ENCODE results near the gene UBXN7.
A peak's percentile ranks its signal among the peaks of the same experiment; 100 is the strongest.
"Not testable (repeated sequence)": the region's sequence is repeated elsewhere in the genome, so short reads cannot be mapped to it uniquely, and the experiment has no call there.

The UBXN7 gene

GRCh38 chr3:196398782-196399181 lies 33.4 kb downstream of the UBXN7 start:
- peaks cover 10% of the 10 kb centered on the region for H3K36me3 Mint-ChIP-seq
- H3K27me3 Mint-ChIP-seq = no peaks in the 10 kb centered on the region
- H3K9me3 Mint-ChIP-seq (ENCODE audit: low read depth) = no peaks in the 10 kb centered on the region

GRCh38 chr3:196397941-196398340 lies 34.3 kb downstream of the UBXN7 start:
- no peaks in the 10 kb centered on the region for H3K9me3 Mint-ChIP-seq (ENCODE audit: low read depth)
- no peaks in the 10 kb centered on the region for H3K4me1 Mint-ChIP-seq (ENCODE audit: low read depth)
- peaks cover 13% of the 10 kb centered on the region for H3K36me3 Mint-ChIP-seq
- H3K27ac Mint-ChIP-seq = no peak overlapping the region
- H3K27me3 Mint-ChIP-seq = no peaks in the 10 kb centered on the region
- H3K4me3 Mint-ChIP-seq = no peak overlapping the region

More at GRCh38 chr3:196398782-196399181, 33.4 kb downstream of the UBXN7 start:
- Mint-ChIP-seq H3K27ac (no peak overlapping the region), H3K4me3 (no peak overlapping the region), H3K4me1 (ENCODE audit: low read depth) (no peaks in the 10 kb centered on the region)

- Mint-ChIP-seq H3K4me1 (ENCODE audit: low read depth) (no peaks in the 10 kb centered on the region), H3K9me3 (ENCODE audit: low read depth) (no peaks in the 10 kb centered on the region), H3K36me3 (peaks cover 37% of the 10 kb centered on the region), H3K27ac (no peak overlapping the region), H3K4me3 (no peak overlapping the region), H3K27me3 (no peaks in the 10 kb centered on the region)
Measured at GRCh38 chr3:196390116-196390515, 42.1 kb downstream of the UBXN7 start.

DNA sequence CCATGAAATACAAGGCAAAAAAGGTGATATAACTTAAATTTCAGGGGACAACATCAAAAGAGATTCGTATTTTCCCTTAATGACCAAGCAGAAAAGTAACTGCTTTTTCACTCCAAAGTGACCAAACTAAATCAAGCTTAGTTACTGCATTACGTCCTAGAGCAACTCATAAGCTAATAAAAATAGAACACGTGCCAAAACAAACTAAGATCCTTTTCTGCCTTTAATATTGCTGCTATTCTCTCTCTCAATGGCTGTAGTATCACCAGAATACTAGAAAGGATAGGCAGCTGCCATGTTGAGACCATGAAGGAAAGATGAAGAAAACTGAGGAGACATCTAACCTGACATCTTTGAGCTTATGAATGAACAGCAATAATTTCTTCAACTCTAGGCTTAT lies 43.3 kb downstream of the UBXN7 start:
- H3K27me3 Mint-ChIP-seq = no peaks in the 10 kb centered on the region
- H3K9me3 Mint-ChIP-seq (ENCODE audit: low read depth) = no peaks in the 10 kb centered on the region
- H3K4me1 Mint-ChIP-seq (ENCODE audit: low read depth) = peaks cover 5% of the 10 kb centered on the region
- H3K4me3 Mint-ChIP-seq = no peak overlapping the region
- peaks cover 40% of the 10 kb centered on the region for H3K36me3 Mint-ChIP-seq
- no peak overlapping the region for H3K27ac Mint-ChIP-seq

GRCh38 chr3:196387941-196388340 lies 44.3 kb downstream of the UBXN7 start:
- Mint-ChIP-seq H3K36me3 (peaks cover 38% of the 10 kb centered on the region), H3K4me1 (ENCODE audit: low read depth) (peaks cover 11% of the 10 kb centered on the region)
- not testable (repeated sequence) for H3K27ac Mint-ChIP-seq; H3K4me3 Mint-ChIP-seq; H3K9me3 Mint-ChIP-seq (ENCODE audit: low read depth); H3K27me3 Mint-ChIP-seq

GRCh38 chr3:196386797-196387196 lies 45.4 kb downstream of the UBXN7 start:
- peaks cover 38% of the 10 kb centered on the region for H3K36me3 Mint-ChIP-seq
- not testable (repeated sequence) for H3K4me3 Mint-ChIP-seq; H3K27me3 Mint-ChIP-seq; H3K9me3 Mint-ChIP-seq (ENCODE audit: low read depth); H3K27ac Mint-ChIP-seq
- peaks cover 11% of the 10 kb centered on the region for H3K4me1 Mint-ChIP-seq (ENCODE audit: low read depth)

- Mint-ChIP-seq H3K36me3 (peaks cover 38% of the 10 kb centered on the region), H3K4me1 (ENCODE audit: low read depth) (peaks cover 14% of the 10 kb centered on the region)
- not testable (repeated sequence) for H3K27ac Mint-ChIP-seq; H3K27me3 Mint-ChIP-seq; H3K9me3 Mint-ChIP-seq (ENCODE audit: low read depth); H3K4me3 Mint-ChIP-seq
Measured at GRCh38 chr3:196386034-196386433, 46.2 kb downstream of the UBXN7 start.

DNA sequence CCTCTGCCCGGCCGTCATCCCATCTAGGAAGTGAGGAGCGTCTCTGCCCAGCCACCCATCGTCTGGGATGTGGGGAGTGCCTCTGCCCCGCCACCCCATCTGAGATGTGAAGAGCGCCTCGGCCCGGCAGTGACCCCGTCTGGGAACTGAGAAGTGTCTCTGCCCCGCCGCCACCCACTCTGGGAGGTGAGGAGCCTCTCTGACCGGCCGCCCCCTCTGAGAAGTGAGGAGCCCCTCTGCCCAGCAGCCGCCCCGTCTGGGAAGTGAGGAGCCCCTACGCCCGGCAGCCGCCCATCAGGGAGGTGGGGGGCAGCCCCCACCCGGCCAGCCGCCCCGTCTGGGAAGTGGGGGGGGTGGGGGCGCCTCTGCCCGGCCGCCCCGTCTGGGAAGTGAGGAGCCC lies 46.8 kb downstream of the UBXN7 start:
- not testable (repeated sequence) for H3K27me3 Mint-ChIP-seq; H3K4me3 Mint-ChIP-seq; H3K27ac Mint-ChIP-seq; H3K9me3 Mint-ChIP-seq (ENCODE audit: low read depth)
- peaks cover 34% of the 10 kb centered on the region for H3K36me3 Mint-ChIP-seq
- H3K4me1 Mint-ChIP-seq (ENCODE audit: low read depth) = peaks cover 14% of the 10 kb centered on the region

DNA sequence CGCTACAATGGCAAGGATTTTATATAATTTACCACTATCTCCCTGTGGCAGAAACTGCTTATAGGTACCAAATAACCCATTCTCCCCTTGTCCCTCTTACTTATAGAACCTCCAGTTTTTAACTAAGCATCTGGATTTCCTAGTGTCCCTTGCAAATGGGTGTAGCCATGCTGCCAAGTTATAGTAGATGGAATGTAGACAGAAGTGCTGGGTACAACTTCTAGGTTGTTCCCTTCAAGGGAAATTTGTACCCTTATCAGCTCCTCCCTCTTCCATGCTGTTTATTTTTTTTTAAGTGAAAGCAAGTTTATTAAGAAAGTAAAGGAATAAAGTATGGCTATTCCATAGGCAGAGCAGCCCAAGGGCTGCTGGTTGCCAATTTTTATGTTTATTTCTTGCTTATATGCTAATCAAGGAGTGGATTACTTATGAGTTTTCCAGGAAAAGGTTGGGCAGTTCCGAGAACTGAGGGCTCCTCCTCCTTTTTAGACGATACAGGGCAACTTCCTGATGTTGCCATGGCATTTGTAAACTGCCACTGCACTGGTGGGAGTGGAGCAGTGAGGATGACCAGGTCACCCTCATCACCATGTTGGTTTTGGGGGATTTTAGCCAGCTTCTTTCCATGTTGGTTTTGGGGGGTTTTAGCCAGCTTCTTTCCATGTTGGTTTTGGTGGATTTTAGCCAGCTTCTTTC lies 53.9 kb downstream of the UBXN7 start:
- peaks cover 12% of the 10 kb centered on the region for H3K36me3 Mint-ChIP-seq
- H3K27ac Mint-ChIP-seq = no peak overlapping the region
- H3K4me3 Mint-ChIP-seq = no peak overlapping the region
- peaks cover 9% of the 10 kb centered on the region for H3K4me1 Mint-ChIP-seq (ENCODE audit: low read depth)
- H3K27me3 Mint-ChIP-seq = no peaks in the 10 kb centered on the region
- no peaks in the 10 kb centered on the region for H3K9me3 Mint-ChIP-seq (ENCODE audit: low read depth)

- peaks cover 7% of the 10 kb centered on the region for H3K4me1 Mint-ChIP-seq (ENCODE audit: low read depth)
- H3K27me3 Mint-ChIP-seq = no peaks in the 10 kb centered on the region
- H3K36me3 Mint-ChIP-seq = peaks cover 12% of the 10 kb centered on the region
Measured at GRCh38 chr3:196377321-196377720, 54.9 kb downstream of the UBXN7 start.

GRCh38 chr3:196365736-196366135 lies 66.5 kb downstream of the UBXN7 start:
- Mint-ChIP-seq H3K27ac (no peak overlapping the region), H3K9me3 (ENCODE audit: low read depth) (no peaks in the 10 kb centered on the region), H3K4me1 (ENCODE audit: low read depth) (no peaks in the 10 kb centered on the region), H3K27me3 (no peaks in the 10 kb centered on the region), H3K4me3 (no peak overlapping the region), H3K36me3 (peaks cover 9% of the 10 kb centered on the region)

More at GRCh38 chr3:196377321-196377720, 54.9 kb downstream of the UBXN7 start:
- no peaks in the 10 kb centered on the region for H3K9me3 Mint-ChIP-seq (ENCODE audit: low read depth)
- H3K4me3 Mint-ChIP-seq = no peak overlapping the region
- H3K27ac Mint-ChIP-seq = peak overlapping the region; percentile 41

DNA sequence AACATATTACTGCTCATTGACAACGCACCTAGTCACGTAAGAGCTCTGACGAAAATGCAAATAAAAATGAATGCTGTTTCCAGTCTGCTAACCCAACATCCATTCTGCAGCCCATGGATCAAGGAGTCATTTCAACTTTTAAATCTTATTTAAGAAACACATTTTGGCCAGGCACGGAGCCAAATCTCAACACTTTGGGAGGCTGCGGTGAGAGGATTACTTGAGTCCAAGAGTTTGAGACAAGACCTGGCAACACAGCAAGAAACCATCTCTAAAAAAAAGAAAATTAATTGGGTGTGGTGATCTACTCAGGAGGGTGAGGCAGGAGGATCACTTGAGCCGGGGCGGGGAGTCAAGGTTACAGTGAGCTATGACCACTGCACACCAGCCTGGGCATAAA lies 71.6 kb downstream of the UBXN7 start:
- no peak overlapping the region for H3K4me3 Mint-ChIP-seq
- no peaks in the 10 kb centered on the region for H3K27me3 Mint-ChIP-seq
- H3K27ac Mint-ChIP-seq = no peak overlapping the region
- no peaks in the 10 kb centered on the region for H3K9me3 Mint-ChIP-seq (ENCODE audit: low read depth)
- no peaks in the 10 kb centered on the region for H3K4me1 Mint-ChIP-seq (ENCODE audit: low read depth)
- H3K36me3 Mint-ChIP-seq = peaks cover 22% of the 10 kb centered on the region

- H3K36me3 Mint-ChIP-seq = peaks cover 28% of the 10 kb centered on the region
- H3K27ac Mint-ChIP-seq; H3K27me3 Mint-ChIP-seq; H3K9me3 Mint-ChIP-seq (ENCODE audit: low read depth); H3K4me1 Mint-ChIP-seq (ENCODE audit: low read depth); H3K4me3 Mint-ChIP-seq: not testable (repeated sequence)
Measured at GRCh38 chr3:196358540-196358939, 73.7 kb downstream of the UBXN7 start.

DNA sequence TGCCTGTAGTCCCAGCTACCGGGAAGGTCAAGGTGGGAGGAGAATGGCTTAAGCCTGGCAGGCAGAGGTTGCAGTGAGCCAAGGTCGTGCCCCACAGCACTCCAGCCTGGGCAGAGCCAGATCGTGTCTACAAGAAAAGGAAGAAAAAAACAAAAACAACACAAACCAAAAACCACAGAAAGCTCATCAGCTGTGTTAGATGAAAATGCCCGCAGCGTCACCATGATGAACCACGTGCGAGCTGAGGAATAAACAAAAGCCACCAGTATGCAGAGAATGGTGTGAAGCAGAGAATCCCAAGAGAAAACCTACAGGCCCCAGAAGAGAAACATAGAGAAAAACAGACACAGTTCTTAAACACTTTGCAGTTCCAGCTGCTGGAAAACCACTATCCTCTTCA lies 74.3 kb downstream of the UBXN7 start:
- Mint-ChIP-seq H3K4me3 (no peak overlapping the region), H3K27ac (no peak overlapping the region), H3K4me1 (ENCODE audit: low read depth) (no peaks in the 10 kb centered on the region), H3K27me3 (no peaks in the 10 kb centered on the region), H3K36me3 (peaks cover 30% of the 10 kb centered on the region), H3K9me3 (ENCODE audit: low read depth) (no peaks in the 10 kb centered on the region)

GRCh38 chr3:196356556-196356955 lies 75.7 kb downstream of the UBXN7 start:
- Mint-ChIP-seq H3K4me1 (ENCODE audit: low read depth) (no peaks in the 10 kb centered on the region), H3K36me3 (peaks cover 26% of the 10 kb centered on the region)

DNA sequence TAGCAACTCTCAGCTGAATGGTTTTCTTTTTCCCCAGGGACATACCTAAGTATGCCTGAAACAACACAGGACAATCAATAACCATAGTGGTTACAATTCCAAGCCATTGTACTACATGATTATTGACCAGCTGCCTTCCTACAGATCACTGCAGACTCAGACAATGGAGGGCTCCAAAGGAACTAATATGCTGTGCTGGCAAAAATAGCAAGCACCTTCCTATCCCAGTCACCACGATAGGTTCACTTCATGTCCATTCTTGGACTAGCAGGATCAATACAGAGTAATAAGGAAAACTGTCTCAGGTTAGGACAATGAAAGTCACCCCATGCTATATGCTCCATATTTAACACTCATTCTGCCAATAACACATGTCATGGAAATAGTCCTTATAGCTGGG lies 76.6 kb downstream of the UBXN7 start:
- no peaks in the 10 kb centered on the region for H3K27me3 Mint-ChIP-seq
- no peak overlapping the region for H3K27ac Mint-ChIP-seq
- H3K4me3 Mint-ChIP-seq = no peak overlapping the region
- no peaks in the 10 kb centered on the region for H3K4me1 Mint-ChIP-seq (ENCODE audit: low read depth)
- H3K36me3 Mint-ChIP-seq = peaks cover 21% of the 10 kb centered on the region
- no peaks in the 10 kb centered on the region for H3K9me3 Mint-ChIP-seq (ENCODE audit: low read depth)

More at GRCh38 chr3:196356556-196356955, 75.7 kb downstream of the UBXN7 start:
- Mint-ChIP-seq H3K4me3 (no peak overlapping the region), H3K9me3 (ENCODE audit: low read depth) (no peaks in the 10 kb centered on the region), H3K27me3 (no peaks in the 10 kb centered on the region), H3K27ac (no peak overlapping the region)

All from activated naive CD8-positive, alpha-beta T cell (primary cell).